Measurements from ENCODE around the gene PREB.
"Not testable (repeated sequence)": the region's sequence is repeated elsewhere in the genome, so short reads cannot be mapped to it uniquely, and the experiment has no call there.

PREB gene, protein sequence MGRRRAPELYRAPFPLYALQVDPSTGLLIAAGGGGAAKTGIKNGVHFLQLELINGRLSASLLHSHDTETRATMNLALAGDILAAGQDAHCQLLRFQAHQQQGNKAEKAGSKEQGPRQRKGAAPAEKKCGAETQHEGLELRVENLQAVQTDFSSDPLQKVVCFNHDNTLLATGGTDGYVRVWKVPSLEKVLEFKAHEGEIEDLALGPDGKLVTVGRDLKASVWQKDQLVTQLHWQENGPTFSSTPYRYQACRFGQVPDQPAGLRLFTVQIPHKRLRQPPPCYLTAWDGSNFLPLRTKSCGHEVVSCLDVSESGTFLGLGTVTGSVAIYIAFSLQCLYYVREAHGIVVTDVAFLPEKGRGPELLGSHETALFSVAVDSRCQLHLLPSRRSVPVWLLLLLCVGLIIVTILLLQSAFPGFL

GRCh38 chr2:27133905-27134780, at the start of gene PREB:
PREB (minus strand) TSS chr2:27134636; CDS start chr2:27134421, 215 bp downstream.
- DNase-seq = peak; percentile 98

DNA sequence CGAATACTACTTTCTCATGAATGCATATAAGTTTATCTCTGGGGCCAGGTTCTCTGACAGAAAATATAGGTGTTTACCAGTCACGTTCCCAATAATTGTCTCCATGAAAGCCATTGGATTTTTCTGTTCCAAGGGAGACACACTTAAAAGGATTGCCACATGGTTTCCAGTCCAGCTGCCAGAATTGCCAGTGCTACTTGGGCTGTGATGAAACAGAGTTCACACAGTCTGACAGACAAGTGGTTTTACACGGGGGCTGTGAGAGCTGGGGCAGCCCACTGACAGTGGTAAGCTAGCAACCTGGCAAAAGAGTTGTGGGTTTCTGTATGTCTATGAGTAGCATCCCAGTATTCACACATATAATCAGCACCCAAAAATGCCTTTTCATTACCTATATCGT, 49.7 kb upstream of the PREB start:
- no peak for DNase-seq

DNA sequence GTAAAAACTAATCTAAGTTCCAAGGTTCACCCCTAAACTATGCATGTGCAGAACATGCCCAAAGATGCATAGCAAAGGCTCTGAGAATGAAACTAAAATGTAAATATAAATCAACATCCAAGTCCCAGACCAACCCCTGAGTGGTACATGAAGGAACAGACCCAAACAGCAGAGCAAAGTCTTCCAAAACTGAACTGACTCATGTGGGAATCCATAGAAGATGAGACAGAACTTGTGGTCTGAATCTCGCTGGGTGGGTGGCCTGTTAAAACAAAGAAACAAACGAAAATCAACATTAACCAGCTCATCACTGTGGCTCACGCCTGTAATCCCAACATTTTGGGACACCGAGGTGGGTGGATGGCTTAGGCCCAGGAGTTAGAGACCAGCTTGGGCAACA, 47.9 kb upstream of the PREB start:
- DNase-seq = no peak

DNA sequence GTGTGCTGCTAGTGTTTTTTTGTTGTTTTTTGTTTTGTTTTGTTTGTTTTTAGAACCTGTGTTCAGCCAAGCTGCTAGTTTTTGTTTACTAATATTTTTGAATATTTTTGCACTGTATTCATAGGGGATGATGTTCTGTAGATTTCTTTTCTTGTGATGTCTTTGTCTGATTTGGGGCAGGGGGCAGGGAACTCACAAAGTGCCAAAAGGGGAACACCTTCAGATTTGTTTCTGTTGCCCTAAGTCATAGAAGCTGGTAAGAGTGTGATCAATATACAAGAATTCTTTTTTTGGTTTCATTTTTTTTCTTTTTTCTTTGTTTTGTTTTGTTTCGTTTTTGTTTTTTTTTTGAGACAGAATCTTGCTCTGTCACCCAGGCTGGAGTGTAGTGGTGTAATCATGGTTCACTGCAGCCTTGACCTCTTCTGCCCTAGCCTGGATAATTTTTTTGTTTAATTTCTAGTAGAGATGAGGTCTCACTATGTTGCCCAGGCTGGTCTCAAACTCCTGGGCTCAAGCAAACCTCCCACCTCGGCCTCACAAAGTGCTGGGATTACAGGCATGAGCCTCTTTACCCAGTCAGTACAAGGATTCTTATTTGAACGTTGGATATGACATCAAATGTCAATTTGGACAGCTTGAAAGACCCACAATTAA, 45.0 kb upstream of the PREB start:
- no peak for DNase-seq

DNA sequence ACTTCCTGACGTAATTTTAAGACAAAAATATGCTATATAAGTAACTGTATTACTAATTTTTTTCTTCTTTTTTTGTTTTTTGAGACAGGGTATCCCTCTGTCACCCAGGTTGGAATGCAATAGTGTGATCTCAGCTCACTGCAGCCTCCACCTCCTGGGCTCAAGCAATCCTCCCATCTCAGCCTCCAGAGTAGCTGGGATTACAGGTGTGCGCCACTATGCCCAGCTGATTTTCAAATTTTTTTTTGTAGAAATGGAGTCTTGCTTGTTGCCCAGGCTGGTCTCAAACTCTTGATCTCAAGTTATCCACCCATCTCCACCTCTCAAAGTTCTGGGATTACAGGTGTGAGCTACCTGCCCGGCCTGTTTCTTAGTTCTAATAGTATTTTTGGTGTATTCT, 44.0 kb upstream of the PREB start:
- no peak for DNase-seq

DNA sequence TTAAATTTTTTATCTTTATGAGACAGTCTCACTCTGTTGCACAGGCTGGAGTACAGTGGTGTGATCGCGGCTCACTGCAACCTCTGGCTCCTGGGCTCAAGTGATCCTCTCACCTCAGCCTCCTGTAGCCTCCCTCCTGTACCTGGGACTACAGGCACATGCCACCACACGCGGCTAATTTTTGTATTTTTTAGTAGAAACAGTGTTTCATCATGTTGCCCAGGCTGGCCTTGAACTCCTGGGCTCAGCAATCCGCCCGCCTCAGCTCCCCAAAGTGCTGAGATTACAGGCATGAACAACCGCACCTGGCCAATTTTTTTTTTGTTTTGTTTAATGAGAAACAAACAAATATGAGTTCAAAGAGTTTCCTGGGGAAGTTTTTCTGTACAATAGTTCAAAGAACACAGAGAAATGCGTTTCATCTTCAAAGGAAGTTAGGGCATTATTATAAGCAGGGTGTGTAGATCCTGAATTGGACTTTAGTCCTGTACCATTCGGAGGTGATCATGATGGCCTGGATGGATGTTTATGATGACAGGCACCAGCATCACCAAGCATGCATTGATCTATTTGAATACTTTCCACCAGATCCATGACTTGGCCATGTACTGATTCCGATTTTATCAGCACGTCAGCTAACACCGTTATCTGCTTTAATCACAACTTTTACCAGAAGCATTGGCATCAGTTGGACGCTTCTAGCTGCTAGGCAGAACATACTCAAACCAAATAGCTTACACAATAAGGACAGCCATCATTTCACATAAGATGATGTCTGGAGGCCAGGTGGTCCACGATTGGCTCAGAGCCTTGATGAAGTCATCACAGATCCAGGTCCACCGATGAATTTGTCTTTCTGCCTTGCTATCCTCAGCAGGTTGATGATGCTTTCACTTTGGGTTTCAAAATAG, 43.3 kb upstream of the PREB start:
- no peak for DNase-seq

DNA sequence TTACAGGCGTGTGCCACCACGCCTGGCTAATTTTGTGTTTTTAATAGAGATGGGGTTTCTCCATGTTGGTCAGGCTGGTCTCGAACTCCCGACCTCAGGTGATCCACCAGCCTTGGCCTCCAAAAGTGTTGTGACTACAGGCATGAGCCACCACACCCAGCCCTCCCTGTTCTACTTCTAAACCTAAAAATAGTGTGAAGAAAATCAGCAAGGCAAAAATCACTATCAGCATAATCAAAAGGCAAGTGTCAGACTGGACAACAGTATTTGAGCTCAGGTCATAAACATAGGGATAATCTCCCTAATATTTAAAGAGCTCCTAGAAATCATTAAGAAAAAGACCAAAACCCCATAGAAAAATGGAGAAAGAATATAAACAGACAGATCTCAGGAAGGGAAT, 41.3 kb upstream of the PREB start:
- not testable (repeated sequence) for DNase-seq

DNA sequence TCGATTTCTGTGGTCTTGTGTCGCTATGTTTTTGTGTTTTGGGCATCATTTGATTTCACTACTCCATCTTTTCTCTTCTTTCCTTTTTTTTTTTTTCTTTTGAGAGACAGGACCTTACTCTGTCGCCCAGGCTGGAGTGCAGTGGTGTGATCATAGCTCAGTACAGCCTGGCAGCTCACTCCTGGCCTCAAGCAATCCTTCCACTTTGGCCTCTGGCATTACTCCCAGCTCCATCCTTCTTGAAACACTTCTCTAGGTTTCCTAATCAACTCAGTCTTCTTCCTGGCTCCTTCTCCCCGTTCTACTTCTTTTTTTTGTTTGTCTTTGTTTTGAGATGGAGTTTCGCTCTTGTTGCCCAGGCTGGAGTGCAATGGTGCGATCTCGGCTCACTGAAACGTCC, 40.9 kb upstream of the PREB start:
- DNase-seq = no peak

- no peak for DNase-seq
Measured at GRCh38 chr2:27174638-27175037, 40.2 kb upstream of the PREB start.

DNA sequence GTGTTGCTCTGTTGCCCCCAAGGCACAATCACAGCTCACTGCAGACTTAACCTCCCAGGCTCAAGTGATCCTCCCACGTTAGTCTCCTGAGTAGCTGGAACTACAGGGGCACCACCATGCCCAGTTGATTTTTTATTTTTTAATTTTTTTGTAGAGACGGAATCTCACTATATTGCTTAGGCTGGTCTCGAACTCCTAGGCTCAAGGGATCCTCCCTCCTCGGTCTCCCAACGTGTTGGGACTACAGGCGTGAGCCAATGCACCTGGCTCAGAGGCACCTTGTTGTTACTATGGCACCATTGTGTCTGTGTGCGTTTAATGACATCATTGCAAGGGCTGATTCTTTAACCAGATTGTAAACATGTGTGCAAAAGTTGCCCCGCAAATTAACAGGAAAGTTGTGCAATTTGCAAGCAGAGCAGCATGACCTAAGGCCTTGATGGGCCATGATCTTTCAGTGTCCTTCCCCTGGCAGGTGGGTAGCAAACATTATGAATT, 37.0 kb upstream of the PREB start:
- no peak for DNase-seq

DNA sequence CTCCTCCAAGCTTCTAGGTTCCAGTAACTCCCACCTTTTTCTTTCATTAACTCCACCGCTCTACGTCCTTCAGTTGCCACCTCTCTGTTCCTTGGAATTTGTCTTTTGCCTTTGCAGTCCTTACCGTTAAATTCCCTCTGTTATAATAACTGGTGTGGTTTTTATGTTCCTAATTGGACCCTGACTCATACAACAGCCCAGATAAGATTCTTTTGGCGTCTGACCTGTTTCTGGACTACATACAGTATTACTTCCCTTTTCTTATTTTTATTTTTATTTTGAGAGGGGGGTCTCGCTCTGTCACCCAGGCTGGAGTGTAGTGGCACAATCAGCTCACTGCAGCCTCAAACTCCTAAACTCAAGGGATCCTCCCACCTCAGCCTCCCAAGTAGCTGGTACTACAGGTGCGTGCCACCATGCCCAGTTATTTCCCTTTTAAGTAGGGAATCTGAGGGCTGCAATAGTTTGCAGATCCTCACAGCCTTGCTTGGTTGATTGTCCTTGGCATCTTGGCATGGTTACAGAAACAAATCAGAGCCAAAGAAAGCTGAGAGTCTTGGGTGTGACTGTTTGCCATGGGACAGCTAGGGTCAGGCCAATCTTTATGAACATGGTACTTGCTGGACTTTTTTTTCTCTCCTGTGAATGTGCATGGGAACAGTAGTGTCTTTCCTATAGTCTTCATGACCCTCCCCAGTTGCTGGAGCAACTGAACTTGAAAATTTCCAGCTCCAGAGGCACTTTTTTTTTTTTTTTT, 36.3 kb upstream of the PREB start:
- no peak for DNase-seq

GRCh38 chr2:27164960-27165763, 30.7 kb upstream of the PREB start:
- DNase-seq = no peak

- no peak for DNase-seq
Measured at GRCh38 chr2:27162151-27163121, 28.0 kb upstream of the PREB start.

DNA sequence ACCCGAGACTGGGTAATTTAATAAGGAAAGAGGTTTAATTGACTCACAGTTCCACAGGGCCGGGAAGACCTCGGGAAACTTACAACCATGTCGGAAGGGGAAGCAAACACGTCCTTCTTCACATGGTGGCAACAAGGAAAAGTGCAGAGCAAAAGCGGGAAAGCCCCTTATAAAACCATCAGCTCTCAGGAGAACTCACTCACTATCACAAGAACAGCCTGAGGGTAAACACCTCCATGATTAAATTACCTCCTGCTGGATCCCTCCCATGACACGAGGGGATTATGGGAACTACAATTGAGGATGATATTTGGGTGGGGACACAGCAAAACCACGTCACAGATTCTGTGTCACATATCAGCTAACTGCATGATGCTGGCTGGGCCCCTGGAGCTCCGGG, 25.8 kb upstream of the PREB start:
- DNase-seq = no peak

DNA sequence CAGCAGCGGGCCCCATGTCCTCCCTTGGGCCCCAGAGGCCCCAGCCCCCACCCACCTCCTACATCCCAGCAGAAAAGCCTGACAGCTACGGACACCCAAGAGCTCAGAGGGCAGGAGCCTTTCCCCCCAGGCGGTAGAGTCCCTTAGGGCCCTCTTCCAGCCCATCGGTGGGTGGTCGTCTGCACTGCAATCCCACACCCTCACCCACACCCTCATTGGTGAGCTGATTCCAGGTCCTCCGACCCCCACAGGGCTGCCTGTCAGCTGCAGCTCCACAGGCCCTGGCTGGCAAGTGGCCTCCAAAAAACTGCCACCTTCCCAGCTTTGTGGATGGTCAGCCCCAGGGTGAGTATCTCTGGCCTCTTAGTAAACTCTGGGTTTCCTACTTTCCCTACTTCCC, 24.8 kb upstream of the PREB start:
- DNase-seq = no peak

DNA sequence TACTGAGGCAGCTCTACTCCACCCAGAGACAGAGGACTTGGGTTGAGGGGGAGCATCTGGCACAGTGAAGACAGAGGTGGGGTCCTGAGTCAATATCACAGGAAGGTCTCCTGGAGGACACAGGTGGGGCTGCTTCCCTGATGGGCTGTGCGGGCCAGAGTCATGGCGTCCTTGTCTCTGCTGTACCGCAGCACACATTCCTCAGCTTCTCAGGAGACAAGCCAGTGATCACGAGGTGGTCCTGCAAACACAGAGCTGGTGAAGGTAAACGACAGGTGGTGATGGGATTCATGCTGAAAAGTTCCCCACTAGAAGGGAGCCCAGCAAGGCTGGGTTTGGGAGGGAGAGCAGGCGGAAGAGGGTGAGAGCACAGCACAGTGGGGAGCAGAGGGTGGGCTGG, 24.0 kb upstream of the PREB start:
- no peak for DNase-seq

DNA sequence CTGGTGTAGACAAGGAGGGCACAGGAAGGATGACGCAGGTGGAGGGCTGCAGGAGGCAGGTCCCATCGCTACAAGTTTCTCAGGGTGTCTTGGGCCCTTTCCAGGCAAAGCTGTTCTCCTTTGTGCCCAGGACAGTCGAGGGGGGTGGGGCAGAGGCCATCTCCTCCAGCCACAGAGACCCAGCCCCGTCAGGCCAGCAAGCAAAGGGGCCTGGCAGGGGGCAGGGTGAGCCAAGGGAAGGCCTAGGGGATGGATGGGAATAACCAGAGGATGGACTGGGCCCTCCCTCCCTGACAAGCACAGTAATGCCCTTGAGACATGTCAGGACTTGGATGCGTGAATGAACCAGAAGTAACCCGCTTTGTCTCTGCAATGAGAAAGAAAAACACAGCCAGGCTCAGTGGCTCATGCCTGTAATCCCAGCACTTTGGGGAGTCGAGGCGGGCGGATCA, 20.7 kb upstream of the PREB start:
- DNase-seq = no peak

GRCh38 chr2:27154488-27154887, 20.1 kb upstream of the PREB start:
- no peak for DNase-seq

DNA sequence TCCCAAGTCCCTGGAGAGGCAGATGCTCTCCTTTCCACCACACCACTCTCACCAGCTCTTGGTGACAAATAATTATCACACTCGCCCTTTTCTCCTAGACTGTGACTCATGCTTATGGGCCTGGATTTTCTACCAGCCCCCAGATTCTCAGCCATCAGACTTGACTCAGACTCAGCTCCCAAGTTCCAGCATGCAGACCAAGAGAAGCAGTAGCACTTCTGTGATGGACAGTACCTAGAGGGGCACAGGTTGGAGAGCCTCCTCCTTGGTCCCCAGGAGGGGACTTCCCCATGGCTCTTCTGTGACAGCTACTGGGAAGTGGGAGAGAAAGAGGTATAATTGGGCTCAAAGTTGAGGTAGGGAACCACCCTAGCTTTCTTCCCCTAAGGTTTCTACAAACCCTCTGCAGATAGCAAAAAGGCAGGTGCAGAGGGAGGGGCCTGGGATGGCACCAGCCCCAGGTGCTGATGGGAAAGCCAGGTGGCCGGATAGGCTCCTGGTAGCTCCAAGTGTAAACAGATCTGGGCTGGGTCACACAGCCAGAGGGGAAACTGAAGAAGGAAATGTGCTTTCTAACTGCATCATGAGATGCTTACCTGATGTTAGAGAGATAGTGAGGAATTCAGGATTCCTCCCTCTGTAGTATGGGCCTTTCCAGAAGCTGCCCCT, 18.5 kb upstream of the PREB start:
- DNase-seq = no peak
